Fibroblast of lung (primary cell): ENCODE measurements around the gene CARHSP1.

Experiments used
- CTCF ChIP-seq, 2 donors: IDR thresholded peaks in 1 of 2; conservative IDR thresholded peaks in 1 of 2; 1 replicate in 1 of 2; 2 replicates in 1 of 2; pipeline ENCODE4 v1.5.1; 2011 to 2012; ENCODE audit warnings: low read length in 2 of 2, control low read depth in 1 of 2, inconsistent platforms in 1 of 2, low read depth in 1 of 2, mild to moderate bottlenecking in 1 of 2
- EZH2 ChIP-seq: IDR thresholded peaks from 2 replicates; pipeline ENCODE4 v1.5.1; 2012; ENCODE audit warnings: low read length, control low read depth, mild to moderate bottlenecking; ENCODE audit errors: missing control alignments

- TF ChIP-seq CTCF (conservative IDR thresholded peaks at IDR 0.05 in 1 of 2, IDR thresholded peaks at IDR 0.05 in 1 of 2; ENCODE audit: low read depth in 1 of 2, low read length in 2 of 2) (no peak), EZH2 (no peak)
These were observed 13.3 kb upstream of the CARHSP1 start, which contains the start of gene LITAFD for GRCh38 chr16:8882041-8882617.
